ENCODE data around the gene KIR2DL1. TPM values are rescaled to one million over a fixed set of nuclear protein-coding genes. Genes with fewer than 3 reads are reported as not detected.
"Not testable (repeated sequence)": the region's sequence is repeated elsewhere in the genome, so short reads cannot be mapped to it uniquely, and the experiment has no call there.

Gene KIR2DL1
- total and polyA plus RNA-seq, 3 experiments from 2014 or later: 0.13 to 3.1 TPM; not detected in 1

- H3K27me3 ChIP-seq (ENCODE audit: insufficient read depth, low read length, poor library complexity, severe bottlenecking); H3K4me3 ChIP-seq (ENCODE audit: low read length); H3K36me3 ChIP-seq (ENCODE audit: insufficient read depth, low read length); H3K9me3 ChIP-seq (ENCODE audit: low read length); CTCF ChIA-PET; H3K27ac ChIP-seq (ENCODE audit: low read depth, low read length); H3K4me1 Mint-ChIP-seq; H3K4me1 ChIP-seq (ENCODE audit: insufficient read depth, low read length); H3K27ac Mint-ChIP-seq; H3K9me3 Mint-ChIP-seq; DNase-seq; POLR2A ChIA-PET; H3K36me3 Mint-ChIP-seq; H3K4me3 Mint-ChIP-seq: not testable (repeated sequence)
- H3K27me3 Mint-ChIP-seq: peaks cover 4 to 16% of the 10 kb centered on the region in 2 donors
Measured at GRCh38 chr19:54775830-54776229, 6.2 kb downstream of the KIR2DL1 start.

DNA sequence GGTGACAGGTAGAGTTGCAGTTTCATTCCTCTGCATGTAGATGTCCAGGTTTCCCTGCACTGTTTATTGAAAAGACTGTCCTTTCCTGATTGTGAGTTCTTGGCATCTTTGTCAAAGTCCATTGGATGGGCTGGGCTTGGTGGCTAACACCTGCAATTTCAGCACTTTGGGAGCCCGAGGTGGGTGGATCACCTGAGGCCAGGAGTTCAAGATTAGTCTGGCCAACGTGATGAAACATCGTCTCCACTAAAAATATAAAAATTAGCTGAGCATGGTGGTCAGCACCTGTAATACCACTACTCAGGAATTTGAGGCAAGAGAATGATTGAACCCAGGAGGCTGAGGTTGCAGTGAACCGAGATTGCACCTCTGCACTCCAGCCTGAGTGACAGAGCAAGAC is 8.3 kb downstream of the KIR2DL1 start:
- H3K27ac Mint-ChIP-seq; H3K9me3 Mint-ChIP-seq; POLR2A ChIA-PET; H3K36me3 Mint-ChIP-seq; H3K27ac ChIP-seq (ENCODE audit: low read depth, low read length); H3K36me3 ChIP-seq (ENCODE audit: insufficient read depth, low read length); H3K4me3 Mint-ChIP-seq; DNase-seq; H3K4me1 ChIP-seq (ENCODE audit: insufficient read depth, low read length); H3K4me3 ChIP-seq (ENCODE audit: low read length); H3K9me3 ChIP-seq (ENCODE audit: low read length); H3K27me3 ChIP-seq (ENCODE audit: insufficient read depth, low read length, poor library complexity, severe bottlenecking); H3K4me1 Mint-ChIP-seq; CTCF ChIA-PET: not testable (repeated sequence)
- H3K27me3 Mint-ChIP-seq: peaks cover 6 to 16% of the 10 kb centered on the region in 2 donors

DNA sequence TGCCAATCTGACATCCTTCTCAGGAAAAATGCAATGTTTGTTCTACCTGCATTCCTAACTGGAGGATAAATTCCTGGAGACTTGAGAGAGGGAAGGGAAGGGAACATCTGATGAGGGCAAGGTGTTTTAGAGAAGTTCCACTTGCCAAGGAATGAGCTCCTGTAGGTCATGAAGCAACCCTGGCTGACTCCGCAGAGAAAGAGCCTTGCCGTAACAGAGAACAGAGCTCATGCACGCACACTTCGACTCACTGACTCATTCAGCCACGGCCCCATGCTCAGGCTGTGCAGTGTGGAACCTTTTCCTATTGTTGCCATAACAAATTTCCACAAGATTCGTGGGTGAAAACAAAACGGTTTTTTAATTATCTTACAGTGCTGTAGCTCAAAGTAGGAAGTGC is 9.3 kb downstream of the KIR2DL1 start:
- DNase-seq; H3K4me1 Mint-ChIP-seq; POLR2A ChIA-PET; H3K27me3 ChIP-seq (ENCODE audit: insufficient read depth, low read length, poor library complexity, severe bottlenecking); H3K4me1 ChIP-seq (ENCODE audit: insufficient read depth, low read length); H3K36me3 ChIP-seq (ENCODE audit: insufficient read depth, low read length); H3K4me3 ChIP-seq (ENCODE audit: low read length); H3K27ac Mint-ChIP-seq; H3K27ac ChIP-seq (ENCODE audit: low read depth, low read length); H3K4me3 Mint-ChIP-seq; H3K36me3 Mint-ChIP-seq; CTCF ChIA-PET; H3K9me3 ChIP-seq (ENCODE audit: low read length): not testable (repeated sequence)
- Mint-ChIP-seq H3K9me3 (peaks cover 0 to 12% (median 5%) of the 10 kb centered on the region in 5 donors), H3K27me3 (peaks cover 6 to 24% of the 10 kb centered on the region in 2 donors)

GRCh38 chr19:54782916-54783315 is 13.3 kb downstream of the KIR2DL1 start:
- DNase-seq; POLR2A ChIA-PET; H3K4me3 Mint-ChIP-seq; H3K27me3 ChIP-seq (ENCODE audit: insufficient read depth, low read length, poor library complexity, severe bottlenecking); H3K9me3 Mint-ChIP-seq; H3K36me3 Mint-ChIP-seq; H3K4me1 Mint-ChIP-seq; CTCF ChIA-PET; H3K36me3 ChIP-seq (ENCODE audit: insufficient read depth, low read length); H3K9me3 ChIP-seq (ENCODE audit: low read length); H3K4me1 ChIP-seq (ENCODE audit: insufficient read depth, low read length); H3K4me3 ChIP-seq (ENCODE audit: low read length); H3K27ac ChIP-seq (ENCODE audit: low read depth, low read length); H3K27ac Mint-ChIP-seq: not testable (repeated sequence)
- peaks cover 8 to 36% of the 10 kb centered on the region in 2 donors for H3K27me3 Mint-ChIP-seq

DNA sequence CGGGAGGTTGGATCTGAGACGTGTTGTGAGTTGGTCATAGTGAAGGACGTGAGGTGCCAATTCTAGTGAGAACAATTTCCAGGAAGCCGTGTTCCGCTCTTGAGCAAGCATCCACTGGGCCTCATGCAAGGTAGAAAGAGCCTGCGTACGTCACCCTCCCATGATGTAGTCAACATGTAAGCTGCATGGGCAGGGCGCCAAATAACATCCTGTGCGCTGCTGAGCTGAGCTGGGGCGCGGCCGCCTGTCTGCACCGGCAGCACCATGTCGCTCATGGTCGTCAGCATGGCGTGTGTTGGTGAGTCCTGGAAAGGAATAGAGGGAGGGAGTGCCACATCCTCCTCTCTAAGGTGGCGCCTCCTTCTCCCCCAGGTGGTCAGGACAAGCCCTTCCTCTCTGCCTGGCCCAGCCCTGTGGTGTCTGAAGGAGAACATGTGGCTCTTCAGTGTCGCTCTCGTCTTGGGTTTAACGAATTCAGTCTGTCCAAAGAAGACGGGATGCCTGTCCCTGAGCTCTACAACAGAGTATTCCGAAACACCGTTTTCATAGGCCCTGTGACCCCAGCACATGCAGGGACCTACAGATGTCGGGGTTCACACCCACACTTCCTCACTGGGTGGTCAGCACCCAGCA is 16.6 kb downstream of the KIR2DL1 start:
- CTCF ChIA-PET; H3K4me3 Mint-ChIP-seq; DNase-seq; H3K4me1 Mint-ChIP-seq; H3K4me1 ChIP-seq (ENCODE audit: insufficient read depth, low read length); H3K36me3 ChIP-seq (ENCODE audit: insufficient read depth, low read length); POLR2A ChIA-PET; H3K36me3 Mint-ChIP-seq; H3K27ac ChIP-seq (ENCODE audit: low read depth, low read length); H3K4me3 ChIP-seq (ENCODE audit: low read length); H3K9me3 Mint-ChIP-seq; H3K9me3 ChIP-seq (ENCODE audit: low read length); H3K27me3 ChIP-seq (ENCODE audit: insufficient read depth, low read length, poor library complexity, severe bottlenecking); H3K27ac Mint-ChIP-seq: not testable (repeated sequence)
- peaks cover 8 to 33% of the 10 kb centered on the region in 2 donors for H3K27me3 Mint-ChIP-seq

GRCh38 chr19:54788154-54788553 is 18.6 kb downstream of the KIR2DL1 start:
- H3K27ac Mint-ChIP-seq; H3K27me3 ChIP-seq (ENCODE audit: insufficient read depth, low read length, poor library complexity, severe bottlenecking); H3K9me3 ChIP-seq (ENCODE audit: low read length); H3K4me3 ChIP-seq (ENCODE audit: low read length); DNase-seq; H3K4me1 ChIP-seq (ENCODE audit: insufficient read depth, low read length); POLR2A ChIA-PET; H3K36me3 Mint-ChIP-seq; H3K4me3 Mint-ChIP-seq; H3K36me3 ChIP-seq (ENCODE audit: insufficient read depth, low read length); CTCF ChIA-PET; H3K9me3 Mint-ChIP-seq; H3K27ac ChIP-seq (ENCODE audit: low read depth, low read length): not testable (repeated sequence)
- H3K27me3 Mint-ChIP-seq: peaks cover 6 to 28% of the 10 kb centered on the region in 2 donors
- peaks cover 8 to 16% (median 9%) of the 10 kb centered on the region in 3 donors for H3K4me1 Mint-ChIP-seq

GRCh38 chr19:54790711-54791110 is 21.1 kb downstream of the KIR2DL1 start:
- no peak overlapping the region for H3K27ac ChIP-seq (ENCODE audit: low read depth, low read length)
- no peaks in the 10 kb centered on the region for H3K9me3 ChIP-seq (ENCODE audit: low read length)
- DNase-seq: no peak
- no peaks in the 10 kb centered on the region for H3K4me1 ChIP-seq (ENCODE audit: insufficient read depth, low read length)
- Mint-ChIP-seq H3K4me1 (peaks cover 11 to 27% (median 17%) of the 10 kb centered on the region in 3 donors), H3K4me3 (no peak overlapping the region), H3K9me3 (no peaks in the 10 kb centered on the region), H3K27me3 (peaks cover 3 to 13% of the 10 kb centered on the region in 2 donors), H3K27ac (no peak overlapping the region), H3K36me3 (peaks cover 0 to 3% (median 2%) of the 10 kb centered on the region in 3 donors)
- no peak overlapping the region for H3K4me3 ChIP-seq (ENCODE audit: low read length)
- POLR2A ChIA-PET: no interaction called here
- CTCF ChIA-PET: no interaction called here
- H3K36me3 ChIP-seq (ENCODE audit: insufficient read depth, low read length): no peaks in the 10 kb centered on the region
- H3K27me3 ChIP-seq (ENCODE audit: insufficient read depth, low read length, poor library complexity, severe bottlenecking): peaks cover 3% of the 10 kb centered on the region

DNA sequence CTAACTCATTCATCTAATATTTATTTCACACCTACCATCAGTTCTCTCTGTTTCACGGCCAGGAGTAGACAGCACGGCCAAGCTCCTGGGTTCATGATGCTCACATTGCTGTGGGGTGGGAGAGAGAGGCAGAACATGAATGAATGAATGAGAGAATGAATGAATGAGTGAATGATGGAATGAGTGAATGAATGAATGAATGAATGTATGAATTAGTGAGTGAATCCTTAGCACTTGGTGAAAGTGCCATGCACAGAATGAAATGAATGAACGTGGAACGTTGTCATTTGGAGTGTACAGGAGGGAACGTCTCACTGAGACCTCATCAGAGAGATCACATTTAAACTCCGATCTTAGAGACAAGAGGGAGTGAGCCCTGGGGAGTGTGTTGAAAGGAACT is 21.9 kb downstream of the KIR2DL1 start:
- no peaks in the 10 kb centered on the region for H3K9me3 Mint-ChIP-seq
- no peak overlapping the region for H3K27ac ChIP-seq (ENCODE audit: low read depth, low read length)
- H3K27me3 Mint-ChIP-seq: peaks cover 3 to 8% of the 10 kb centered on the region in 2 donors
- H3K36me3 ChIP-seq (ENCODE audit: insufficient read depth, low read length): no peaks in the 10 kb centered on the region
- H3K4me1 Mint-ChIP-seq: peaks cover 11 to 27% (median 17%) of the 10 kb centered on the region in 3 donors
- H3K27me3 ChIP-seq (ENCODE audit: insufficient read depth, low read length, poor library complexity, severe bottlenecking): peaks cover 2% of the 10 kb centered on the region
- peak overlapping the region in 2 of 8 donors; percentile 18 to 58 for H3K27ac Mint-ChIP-seq
- peak overlapping the region in 1 of 7 donors; percentile 7 for H3K4me3 Mint-ChIP-seq
- H3K36me3 Mint-ChIP-seq: peaks cover 0 to 2% (median 0%) of the 10 kb centered on the region in 3 donors
- no peak overlapping the region for H3K4me3 ChIP-seq (ENCODE audit: low read length)
- H3K9me3 ChIP-seq (ENCODE audit: low read length): no peaks in the 10 kb centered on the region
- no peak for DNase-seq
- H3K4me1 ChIP-seq (ENCODE audit: insufficient read depth, low read length): no peaks in the 10 kb centered on the region
- ChIA-PET CTCF (no interaction called here), POLR2A (no interaction called here)

DNA sequence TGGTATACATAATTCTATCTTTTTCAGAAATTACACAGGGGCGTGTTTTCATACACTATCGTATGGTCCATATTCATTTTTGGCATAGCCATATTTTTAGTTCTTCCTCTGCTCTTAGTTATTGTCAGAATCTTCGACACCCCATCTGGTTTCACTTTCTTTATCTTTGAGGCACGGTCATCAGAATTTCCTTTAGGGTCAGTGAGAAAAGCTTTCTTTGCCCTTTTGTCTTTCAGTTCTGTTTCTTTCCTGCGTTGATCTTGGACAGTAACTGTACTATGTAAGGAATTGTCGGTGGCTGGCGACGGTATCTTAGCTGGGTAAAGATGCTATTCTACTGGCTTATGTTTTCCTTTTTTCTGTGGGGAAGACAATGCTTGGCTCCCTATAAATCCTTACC is 23.2 kb downstream of the KIR2DL1 start:
- H3K4me3 Mint-ChIP-seq: peak overlapping the region in 6 of 7 donors; percentile 40 to 84 (median 78)
- no peaks in the 10 kb centered on the region for H3K36me3 ChIP-seq (ENCODE audit: insufficient read depth, low read length)
- POLR2A ChIA-PET: no interaction called here

More for the DNA sequence above, 23.2 kb downstream of the KIR2DL1 start:
- Histone ChIP-seq H3K9me3 (ENCODE audit: low read length) (no peaks in the 10 kb centered on the region), H3K27ac (ENCODE audit: low read depth, low read length) (no peak overlapping the region), H3K27me3 (ENCODE audit: insufficient read depth, low read length, poor library complexity, severe bottlenecking) (no peaks in the 10 kb centered on the region), H3K4me3 (ENCODE audit: low read length) (peak overlapping the region; percentile 23), H3K4me1 (ENCODE audit: insufficient read depth, low read length) (no peaks in the 10 kb centered on the region)
- peaks cover 11 to 27% (median 17%) of the 10 kb centered on the region in 3 donors for H3K4me1 Mint-ChIP-seq
- H3K9me3 Mint-ChIP-seq: peaks cover 0 to 5% (median 0%) of the 10 kb centered on the region in 5 donors
- H3K27me3 Mint-ChIP-seq: peaks cover 2 to 15% of the 10 kb centered on the region in 2 donors
- CTCF ChIA-PET: no interaction called here
- peak overlapping the region in 7 of 8 donors; percentile 25 to 86 (median 56) for H3K27ac Mint-ChIP-seq
- H3K36me3 Mint-ChIP-seq: no peaks in the 10 kb centered on the region
- DNase-seq: no peak
